H1 (cell line): ENCODE measurements around the gene C10orf120. TPM values are rescaled to one million over a fixed set of nuclear protein-coding genes. Genes with fewer than 3 reads are reported as not detected.

ENCODE experiments used
- CTCF ChIA-PET: fragments of 300-600 bp; sonication (Branson Sonifier 250); formaldehyde crosslinking; loops from one replicate; lab custom pipeline; 2021; ENCODE audit not compliant: partially characterized antibody; lab: Charles Lee
- POLR2A ChIA-PET: fragments of 300-600 bp; sonication (Branson Sonifier 250); formaldehyde crosslinking; loops from one replicate; lab custom pipeline; 2021; ENCODE audit warnings: inconsistent platforms; ENCODE audit not compliant: partially characterized antibody; lab: Charles Lee
- DNase-seq, 2 experiments: peaks; one replicate each; pipeline versions ENCODE4 v3.0.0 to v3.0.0-alpha.2; 2010 to 2022; ENCODE audit warnings: low spot score in 2 of 2, low read depth in 1 of 2, mixed read lengths in 1 of 2
- FAIRE-seq: peaks from 2 replicates; lab custom pipeline; 2011; peaks lifted over from hg19 to GRCh38; lab: Jason Lieb, UNC
- H2AFZ ChIP-seq: 2 replicates; pipeline ENCODE4 v1.8.1; 2012; ENCODE audit warnings: low read length, inconsistent platforms
- H2AK5ac ChIP-seq: 2 replicates; pipeline ENCODE4 v1.6.1; 2013; ENCODE audit warnings: low read depth, low read length
- H2BK120ac ChIP-seq: replicated peaks from 2 replicates; pipeline ENCODE3; 2013; ENCODE audit warnings: low read depth, low read length, inconsistent platforms
- H2BK12ac ChIP-seq: 2 replicates; pipeline ENCODE4 v1.6.1; 2013; ENCODE audit warnings: low read depth, low read length
- H2BK15ac ChIP-seq: 2 replicates; pipeline ENCODE4 v1.6.1; 2013; ENCODE audit warnings: low read length
- H2BK20ac ChIP-seq: 2 replicates; pipeline ENCODE4 v1.6.1; 2013; ENCODE audit warnings: low read length
- H2BK5ac ChIP-seq: 2 replicates; pipeline ENCODE4 v1.6.1; 2013; ENCODE audit warnings: low read depth, low read length
- H3K14ac ChIP-seq: 2 replicates; pipeline ENCODE4 v1.6.1; 2013; ENCODE audit warnings: inconsistent platforms; ENCODE audit not compliant: insufficient read length
- H3K18ac ChIP-seq: 2 replicates; pipeline ENCODE4 v1.6.1; 2013; ENCODE audit warnings: low read length; ENCODE audit errors: extremely low read depth
- H3K23ac ChIP-seq: 2 replicates; pipeline ENCODE4 v1.6.1; 2013; ENCODE audit warnings: inconsistent platforms; ENCODE audit not compliant: insufficient read length
- H3K23me2 ChIP-seq: 2 replicates; pipeline ENCODE4 v1.6.1; 2013; ENCODE audit warnings: low read depth, low read length
- H3K27ac ChIP-seq: 2 replicates; pipeline ENCODE4 v1.6.1; 2011; ENCODE audit warnings: low read depth, low read length, inconsistent platforms
- H3K27me3 ChIP-seq, 4 experiments: replicated peaks in 1 of 4; 1 replicate in 1 of 4; 2 replicates in 3 of 4; pipeline versions ENCODE4 v1.6.1 to v1.8.1; 2011 to 2013; ENCODE audit warnings: low read length in 3 of 4, mild to moderate bottlenecking in 3 of 4, inconsistent platforms in 2 of 4, mixed read lengths in 2 of 4, moderate library complexity in 1 of 4; ENCODE audit not compliant: control insufficient read depth in 3 of 4, insufficient read depth in 3 of 4; ENCODE audit errors: extremely low read depth in 1 of 4
- H3K36me3 ChIP-seq, 4 experiments: 2 replicates each; pipeline versions ENCODE4 v1.6.1 to v1.8.1; 2011 to 2013; ENCODE audit warnings: mild to moderate bottlenecking in 4 of 4, low read length in 3 of 4, moderate library complexity in 2 of 4, control low read depth in 1 of 4, inconsistent platforms in 1 of 4; ENCODE audit not compliant: insufficient read depth in 4 of 4, control insufficient read depth in 2 of 4
- H3K4ac ChIP-seq: replicated peaks from 2 replicates; pipeline ENCODE3; 2013; ENCODE audit warnings: low read length, low read depth, mixed read lengths, inconsistent platforms; ENCODE audit not compliant: insufficient read length
- H3K4me1 ChIP-seq, 4 experiments: replicated peaks in 1 of 4; 1 replicate in 1 of 4; 2 replicates in 3 of 4; pipeline versions ENCODE4 v1.6.1 to v1.8.1; 2011 to 2013; ENCODE audit warnings: low read length in 3 of 4, inconsistent platforms in 2 of 4, mixed read lengths in 1 of 4; ENCODE audit not compliant: insufficient read depth in 4 of 4, control insufficient read depth in 3 of 4
- H3K4me2 ChIP-seq, 2 experiments: 2 replicates each; pipeline versions ENCODE4 v1.6.1 to v1.8.1; 2011 to 2013; ENCODE audit warnings: low read depth in 2 of 2, low read length in 2 of 2, control low read depth in 1 of 2, inconsistent platforms in 1 of 2, mild to moderate bottlenecking in 1 of 2; ENCODE audit not compliant: insufficient read depth in 1 of 2
- H3K4me3 ChIP-seq, 4 experiments: fragments of 200-600, 300-600 bp in 1 of 4; sonication (generic), shearing (Covaris generic), sonication (Bioruptor Twin) in 1 of 4; 2 replicates each; pipeline versions ENCODE4 v1.5.1 to v1.8.1; 2011 to 2016; ENCODE audit warnings: low read length in 4 of 4, low read depth in 3 of 4, control low read depth in 2 of 4, inconsistent platforms in 2 of 4, mild to moderate bottlenecking in 2 of 4, mixed read lengths in 1 of 4, moderate library complexity in 1 of 4; ENCODE audit not compliant: insufficient read depth in 2 of 4; ENCODE audit errors: extremely low read depth in 1 of 4
- H3K56ac ChIP-seq: replicated peaks from 2 replicates; pipeline ENCODE3; 2013; ENCODE audit warnings: low read depth, mild to moderate bottlenecking, mixed read lengths, low read length, inconsistent platforms; ENCODE audit not compliant: insufficient read length
- H3K79me1 ChIP-seq: 2 replicates; pipeline ENCODE4 v1.6.1; 2013; ENCODE audit warnings: low read depth, low read length, control low read depth
- H3K79me2 ChIP-seq, 2 experiments: 2 replicates each; pipeline versions ENCODE4 v1.6.1 to v1.8.1; 2012 to 2013; ENCODE audit warnings: low read length in 2 of 2, mild to moderate bottlenecking in 2 of 2, inconsistent platforms in 1 of 2; ENCODE audit not compliant: insufficient read depth in 2 of 2, control insufficient read depth in 1 of 2
- H3K9ac ChIP-seq, 4 experiments: replicated peaks in 1 of 4; 1 replicate in 1 of 4; 2 replicates in 3 of 4; pipeline versions ENCODE4 v1.6.1 to v1.8.1; 2011 to 2013; ENCODE audit warnings: low read depth in 3 of 4, low read length in 3 of 4, control low read depth in 2 of 4, mild to moderate bottlenecking in 2 of 4, moderate library complexity in 2 of 4, inconsistent platforms in 1 of 4; ENCODE audit errors: extremely low read depth in 1 of 4
- H3K9me3 ChIP-seq, 2 experiments: 2 replicates each; pipeline versions ENCODE4 v1.6.1 to v1.8.1; 2012 to 2013; ENCODE audit warnings: mild to moderate bottlenecking in 2 of 2, moderate library complexity in 2 of 2, control low read depth in 1 of 2, inconsistent platforms in 1 of 2, low read depth in 1 of 2, low read length in 1 of 2, mixed read lengths in 1 of 2; ENCODE audit not compliant: insufficient read depth in 2 of 2
- H4K20me1 ChIP-seq, 2 experiments: replicated peaks in 1 of 2; 2 replicates each; pipeline versions ENCODE3 to v1.8.1; 2011 to 2013; ENCODE audit warnings: inconsistent platforms in 2 of 2, low read length in 2 of 2, mild to moderate bottlenecking in 1 of 2; ENCODE audit not compliant: insufficient read depth in 2 of 2, control insufficient read depth in 1 of 2
- H4K5ac ChIP-seq: 2 replicates; pipeline ENCODE4 v1.6.1; 2013; ENCODE audit warnings: low read length, low read depth, mixed read lengths, inconsistent platforms; ENCODE audit not compliant: insufficient read length
- H4K8ac ChIP-seq: 2 replicates; pipeline ENCODE4 v1.8.0; 2013; ENCODE audit warnings: mild to moderate bottlenecking, moderate library complexity, low read length, inconsistent platforms; ENCODE audit not compliant: insufficient read depth; ENCODE audit errors: extremely low read depth
- H4K91ac ChIP-seq: replicated peaks from 2 replicates; pipeline ENCODE3; 2013; ENCODE audit warnings: low read length, mixed read lengths, inconsistent platforms; ENCODE audit not compliant: insufficient read length
- SIX5 ChIP-seq: IDR thresholded peaks from 2 replicates; pipeline ENCODE4 v1.6.1; 2011; ENCODE audit warnings: mild to moderate bottlenecking, low read depth, low read length
- SRF ChIP-seq: IDR thresholded peaks from 2 replicates; pipeline ENCODE4 v1.6.1; 2011; ENCODE audit warnings: mild to moderate bottlenecking, low read depth, low read length, moderate library complexity
- ZNF274 ChIP-seq: IDR thresholded peaks from 2 replicates; pipeline ENCODE4 v1.7.0; 2012; ENCODE audit warnings: low read length, borderline replicate concordance; ENCODE audit errors: extremely low read depth
- WGBS, 2 experiments: shearing (Covaris generic) in 1 of 2; methylation state at CpG; one replicate each; pipeline versions ENCODE4 v1.1.6 to v1.1.7; 2013 to 2015; ENCODE audit warnings: low lambda C conversion rate in 2 of 2, mixed read lengths in 2 of 2, inconsistent platforms in 1 of 2, low coverage in 1 of 2, missing lambda C conversion rate in 1 of 2; ENCODE audit not compliant: insufficient replicate concordance in 2 of 2, insufficient coverage in 1 of 2, insufficient read length in 1 of 2; ENCODE audit errors: extremely low coverage in 1 of 2, missing lambda C conversion rate in 1 of 2; 5-methylcytosine and 5-hydroxymethylcytosine counted together
- polyA plus RNA-seq, 7 experiments: library from polyadenylated mRNA; depleted of rRNA in 3 of 7; stranded (reverse) in 5 of 7; unstranded in 2 of 7; fragments of >200 nt in 5 of 7; fragments of 200-250 nt in 2 of 7; gene quantifications; 1 replicate in 5 of 7; 2 replicates in 1 of 7; 4 replicates in 1 of 7; pipeline versions ENCODE4 v1.2.1 to v1.2.3, GENCODE V29; 2011 to 2013; ENCODE audit warnings: missing spikeins in 2 of 7, mixed read lengths in 2 of 7
- total RNA-seq: library from RNA; stranded (reverse); fragmentation: NEBNext Ultra II Directional; extraction: Animal tissue kit (Norgen Biotek cat#: 25700); gene quantifications from 2 replicates; pipeline ENCODE4 v1.2.1, GENCODE V29; 2021

The C10orf120 gene
- total and polyA plus RNA-seq, 2 of the 8 experiments (the other 6 are each of a cell fraction or from before 2014, with no cell fraction given) = not detected

- no peaks in the 10 kb centered on the region for H3K79me1 ChIP-seq
- H3K27me3 ChIP-seq = no peaks in the 10 kb centered on the region
- POLR2A ChIA-PET = no interaction called here
- no peak overlapping the region for H2AK5ac ChIP-seq
- H3K4ac ChIP-seq = no peak overlapping the region
- H3K14ac ChIP-seq = no peak overlapping the region
- H2AFZ ChIP-seq = no peak overlapping the region
- no peak for FAIRE-seq
- no peak for TF ChIP-seq SRF
- no peak for TF ChIP-seq ZNF274
- TF ChIP-seq SIX5 = no peak
- 83% methylated on average over 6 of the region's 6 CpGs; no CpG with 5 or more reads in 1 of the 2 experiments for WGBS, 2 experiments
- no peak overlapping the region for H3K23ac ChIP-seq
- H3K4me1 ChIP-seq = no peaks in the 10 kb centered on the region; a peak in 2 of 7 replicates
- no peak for DNase-seq
- no peak overlapping the region for H4K5ac ChIP-seq
- no peak overlapping the region for H3K27ac ChIP-seq
- no peak overlapping the region for H2BK120ac ChIP-seq
- H4K91ac ChIP-seq = no peak overlapping the region
- no peak overlapping the region for H3K4me2 ChIP-seq
- H3K18ac ChIP-seq = no peak overlapping the region
- H3K79me2 ChIP-seq = no peaks in the 10 kb centered on the region
- no peak overlapping the region for H3K4me3 ChIP-seq
- H4K8ac ChIP-seq = 0 out of 2 replicates have a peak overlapping the region, but pooled peaks have one; percentile 6
- H2BK20ac ChIP-seq = no peak overlapping the region
- no peaks in the 10 kb centered on the region for H3K36me3 ChIP-seq
- H3K56ac ChIP-seq = no peak overlapping the region
- H2BK5ac ChIP-seq = no peak overlapping the region
- H3K23me2 ChIP-seq = no peaks in the 10 kb centered on the region
- no peak overlapping the region for H3K9ac ChIP-seq
- CTCF ChIA-PET = interaction anchor here (0.8 to 2.6 kb wide), 10 partner anchors 9 to 239 kb away, joined by 3 to 15 read pairs (median 4); no protein-coding TSS in a partner anchor
- H4K20me1 ChIP-seq = no peaks in the 10 kb centered on the region
- no peaks in the 10 kb centered on the region for H3K9me3 ChIP-seq
- H2BK15ac ChIP-seq = no peak overlapping the region
- no peak overlapping the region for H2BK12ac ChIP-seq
These were observed 26.4 kb downstream of the C10orf120 start for GRCh38 chr10:122673269-122673668.
